ENCODE data around the gene CABYR.

CABYR gene, protein sequence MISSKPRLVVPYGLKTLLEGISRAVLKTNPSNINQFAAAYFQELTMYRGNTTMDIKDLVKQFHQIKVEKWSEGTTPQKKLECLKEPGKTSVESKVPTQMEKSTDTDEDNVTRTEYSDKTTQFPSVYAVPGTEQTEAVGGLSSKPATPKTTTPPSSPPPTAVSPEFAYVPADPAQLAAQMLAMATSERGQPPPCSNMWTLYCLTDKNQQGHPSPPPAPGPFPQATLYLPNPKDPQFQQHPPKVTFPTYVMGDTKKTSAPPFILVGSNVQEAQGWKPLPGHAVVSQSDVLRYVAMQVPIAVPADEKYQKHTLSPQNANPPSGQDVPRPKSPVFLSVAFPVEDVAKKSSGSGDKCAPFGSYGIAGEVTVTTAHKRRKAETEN

DNA sequence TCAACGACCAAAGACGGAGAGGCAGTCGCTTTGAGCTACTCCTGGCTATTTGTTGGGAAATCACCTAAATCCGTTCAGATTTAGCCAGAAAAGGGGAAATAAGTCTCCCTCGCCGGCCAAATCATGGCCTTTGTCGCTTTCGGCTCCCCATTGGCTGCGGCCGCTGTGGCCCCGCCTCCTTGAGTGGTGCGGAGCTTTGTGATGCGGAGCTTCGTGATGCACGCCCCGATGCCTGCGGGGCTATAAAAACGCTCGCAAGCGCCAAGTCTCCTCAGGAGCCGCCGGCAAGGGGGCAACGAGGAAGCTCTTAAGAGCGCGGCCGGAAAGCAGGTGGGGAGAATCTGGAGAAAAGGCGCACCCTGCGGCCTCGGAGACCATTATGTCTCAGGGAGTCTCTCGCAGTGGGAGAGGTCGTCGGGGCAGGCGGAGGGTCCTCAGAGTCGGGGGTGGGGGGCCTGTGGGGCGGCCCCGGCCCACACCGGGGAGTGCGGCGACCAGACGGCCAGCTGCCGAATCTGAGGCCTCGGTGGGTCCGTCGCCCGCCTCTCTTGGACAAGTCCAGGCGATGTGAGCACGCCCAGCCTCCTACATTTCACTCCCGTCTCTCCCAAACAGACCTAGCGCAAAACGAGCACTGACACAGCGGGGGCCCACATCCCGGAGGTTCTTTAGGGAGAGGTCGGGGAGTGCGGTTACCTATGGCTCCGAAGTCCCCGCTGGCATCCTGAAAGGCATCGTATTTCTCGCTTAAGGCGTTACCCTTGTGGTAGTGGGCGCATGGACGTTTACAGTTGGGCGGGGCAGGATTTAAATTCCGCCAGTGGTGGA is at the start of gene CABYR:
Gene CABYR, plus strand, starts transcription at position 274 of the 828 bp plus-strand sequence. CDS start 4,053 bp downstream, outside the sequence.
- peak; percentile 96 for DNase-seq

DNA sequence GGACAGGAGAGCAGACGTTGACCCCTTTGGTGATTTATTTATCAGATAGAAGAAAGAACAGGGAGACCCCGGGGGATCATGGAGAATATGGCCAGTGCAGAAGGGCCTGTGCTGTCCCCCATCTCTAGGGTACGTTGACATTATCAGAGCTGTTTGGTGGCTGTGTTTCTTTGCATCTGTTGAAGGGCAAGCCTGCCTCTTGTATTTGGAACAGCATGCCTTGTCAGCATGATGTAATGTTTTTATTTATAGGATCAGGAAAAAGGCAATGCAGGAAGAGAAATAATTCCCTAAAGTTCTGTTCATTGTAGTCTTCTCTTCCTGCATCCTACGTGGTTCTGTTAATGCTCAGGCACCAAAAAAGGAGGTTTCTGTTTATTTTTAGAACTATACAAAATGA is 49.8 kb upstream of the CABYR start:
- no peak for DNase-seq

DNA sequence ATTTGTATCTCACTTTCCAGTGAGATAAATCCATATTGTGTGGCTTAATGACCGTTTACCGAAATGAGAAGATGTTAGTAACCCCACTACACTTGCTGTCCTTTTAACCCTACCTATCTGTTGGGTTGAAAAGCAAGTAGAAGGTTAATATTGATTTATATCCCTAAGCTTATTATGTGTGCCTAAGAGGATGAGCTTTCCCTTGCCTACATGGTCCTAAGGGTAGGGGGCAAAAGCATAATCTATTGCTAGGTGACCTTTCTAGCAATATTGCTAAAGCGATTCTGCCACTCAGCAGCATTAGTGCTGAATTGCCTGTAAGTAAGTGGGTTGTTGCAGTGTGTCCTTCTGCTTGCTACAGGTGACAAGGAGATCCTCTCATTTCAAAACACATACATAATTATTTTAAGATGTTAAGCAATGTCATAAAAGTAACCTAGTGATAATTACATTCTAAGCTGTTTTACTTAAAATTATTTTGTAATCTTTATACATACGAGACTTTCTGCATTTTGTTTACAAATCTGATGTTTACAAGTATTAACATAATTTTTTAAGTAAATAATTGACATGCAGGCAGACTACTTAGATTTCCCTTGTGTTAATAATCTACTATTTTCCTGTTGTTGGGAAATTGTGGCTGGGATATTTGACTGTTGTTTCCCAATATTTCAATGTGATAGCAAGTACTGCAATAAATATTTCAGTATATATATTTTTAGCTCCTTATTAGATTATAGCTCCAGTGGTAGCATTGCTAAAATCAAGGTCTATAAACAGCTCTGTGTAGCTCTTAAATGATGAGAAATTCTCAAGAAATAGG is 49.1 kb upstream of the CABYR start:
- DNase-seq, result no peak

DNA sequence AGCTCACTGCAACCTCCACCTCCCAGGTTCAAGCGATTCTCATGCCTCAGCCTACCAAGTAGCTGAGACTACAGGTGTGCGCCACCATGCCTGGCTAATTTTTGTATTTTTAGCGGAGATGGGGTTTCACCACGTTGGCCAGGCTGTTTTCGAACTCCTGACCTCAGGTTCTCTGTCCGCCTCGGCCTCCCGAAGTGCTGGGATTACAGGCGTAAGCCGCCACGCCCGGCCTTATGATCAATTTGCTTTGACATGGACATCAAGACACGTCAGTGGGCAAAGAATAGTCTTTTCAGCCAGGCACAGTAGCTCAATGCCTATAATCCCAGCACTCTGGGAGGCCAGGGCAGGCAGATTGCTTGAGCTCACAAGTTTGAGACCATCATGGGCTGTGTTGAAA is 48.0 kb upstream of the CABYR start:
- no peak for DNase-seq

DNA sequence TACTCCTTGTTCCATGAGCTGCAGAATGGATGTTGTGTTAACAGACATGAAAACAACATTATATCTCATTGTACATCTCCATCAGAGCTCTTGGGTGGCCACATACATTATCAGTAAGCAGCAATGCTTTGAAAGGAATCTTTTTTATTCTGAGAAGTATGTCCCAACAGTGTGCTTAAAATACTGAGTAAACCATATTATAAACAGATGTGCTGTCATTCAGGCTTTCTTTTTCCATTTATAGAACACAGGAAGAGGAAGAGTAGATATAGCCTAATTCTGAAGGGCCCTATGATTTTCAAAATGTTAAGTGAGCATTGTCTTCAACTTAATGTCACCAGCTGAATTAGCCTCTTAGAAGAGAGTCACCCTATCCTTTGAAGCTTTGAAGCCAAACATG is 44.3 kb upstream of the CABYR start:
- no peak for DNase-seq

DNA sequence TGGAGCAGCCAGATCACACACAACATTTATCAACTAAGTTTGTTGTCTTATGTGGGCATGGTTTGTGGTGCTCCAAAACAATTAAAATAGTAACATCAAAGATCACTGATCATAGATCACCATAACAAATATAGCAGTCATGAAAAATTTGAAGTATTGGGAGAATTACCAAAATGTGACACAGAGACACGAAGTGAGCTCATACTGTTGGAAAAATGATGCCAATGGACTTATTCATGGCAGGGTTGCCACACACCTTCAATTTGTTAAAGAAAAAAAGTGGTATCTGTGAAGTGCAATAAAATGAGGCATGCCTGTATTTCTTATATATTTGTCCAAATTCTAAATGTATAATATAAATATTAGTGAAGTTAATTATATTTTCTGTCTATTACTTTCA is 42.9 kb upstream of the CABYR start:
- DNase-seq, result no peak

DNA sequence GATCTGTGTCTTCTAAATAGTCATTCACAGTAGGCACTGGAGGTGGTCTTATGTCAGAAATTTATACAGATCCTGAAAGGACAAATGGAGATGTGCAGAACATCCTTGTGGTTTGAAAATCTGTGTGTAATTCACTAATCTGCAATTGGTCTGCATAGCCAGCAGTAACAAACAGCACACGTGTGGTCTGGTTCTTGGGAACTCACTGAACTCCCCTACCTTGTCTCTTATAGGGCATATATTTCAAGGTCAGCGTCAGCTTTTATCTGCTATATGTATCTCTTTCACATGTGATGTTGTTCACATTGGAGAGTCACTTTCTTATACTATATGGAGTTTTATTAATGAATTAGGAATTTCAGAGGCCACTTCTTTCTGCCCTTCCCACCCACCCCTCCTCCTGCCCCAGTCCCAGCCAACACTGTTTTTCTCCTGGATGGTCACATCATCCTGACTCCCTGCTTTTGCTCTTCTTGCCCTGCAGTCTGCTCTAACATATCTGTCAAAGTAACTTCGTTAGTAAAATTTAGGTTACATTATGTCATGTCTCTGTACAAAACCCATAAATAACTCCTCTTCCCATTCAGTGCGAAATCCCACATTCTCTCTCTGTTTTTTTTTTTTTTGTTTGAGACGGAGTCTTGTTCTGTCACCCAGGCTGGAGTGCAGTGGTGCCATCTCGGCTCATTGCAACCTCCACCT is 35.4 kb upstream of the CABYR start:
- DNase-seq, result no peak

DNA sequence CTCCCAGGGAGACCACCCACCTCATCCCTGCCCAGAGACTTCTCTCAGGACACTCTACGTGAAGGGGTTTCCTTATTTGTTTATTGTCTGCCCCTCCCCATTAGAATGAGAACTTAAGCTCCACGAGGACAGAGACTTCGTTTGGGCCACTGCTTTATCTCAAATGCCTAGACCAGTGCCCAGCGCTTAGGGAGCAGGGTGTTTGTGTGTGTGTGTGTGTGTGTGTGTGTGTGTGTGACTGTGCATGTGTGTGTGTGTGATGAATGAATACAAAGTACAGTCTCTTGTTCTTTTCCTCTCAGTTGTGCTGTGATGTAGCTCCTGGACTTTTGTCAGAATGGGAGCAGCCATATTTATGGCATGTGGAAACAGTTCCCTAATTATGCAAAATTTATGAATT is 34.4 kb upstream of the CABYR start:
- DNase-seq, result no peak

DNA sequence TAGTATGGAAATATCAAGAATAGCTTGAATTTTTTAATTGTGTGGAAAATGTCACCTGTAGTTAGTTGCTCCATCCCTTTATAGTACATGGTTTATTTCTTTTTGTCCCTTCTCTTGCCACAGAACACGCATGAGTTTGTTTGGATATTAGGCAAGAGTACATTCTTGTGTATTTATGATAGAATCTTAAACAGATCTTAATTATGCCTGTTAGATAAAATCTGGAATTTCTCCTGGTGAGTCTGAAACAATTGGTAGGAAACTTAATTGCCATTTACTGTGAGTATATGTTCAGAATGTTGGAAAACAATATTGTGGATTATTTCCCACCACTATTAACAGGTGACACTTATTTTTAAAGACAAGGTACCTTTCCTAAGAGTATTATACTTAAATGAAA is 30.2 kb upstream of the CABYR start:
- no peak for DNase-seq

DNA sequence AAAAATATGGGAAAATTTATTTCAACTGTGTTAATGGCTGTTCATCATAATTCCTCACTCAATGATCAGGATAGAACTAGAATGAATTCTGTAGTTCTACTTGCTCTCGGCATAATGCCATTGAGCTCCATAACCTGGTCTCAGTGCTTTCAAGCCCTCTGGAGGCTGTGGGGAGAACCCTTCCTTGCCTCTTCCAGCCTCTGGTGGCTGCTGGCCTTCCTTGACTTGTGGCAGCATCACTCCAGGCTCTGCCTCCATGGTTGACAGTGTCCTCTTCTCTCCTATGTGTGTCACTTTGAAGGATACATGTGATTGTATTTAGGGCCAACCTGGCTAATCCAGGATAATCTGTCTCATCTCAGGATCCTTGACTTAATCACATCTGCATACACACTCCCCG is 26.9 kb upstream of the CABYR start:
- DNase-seq, result no peak

DNA sequence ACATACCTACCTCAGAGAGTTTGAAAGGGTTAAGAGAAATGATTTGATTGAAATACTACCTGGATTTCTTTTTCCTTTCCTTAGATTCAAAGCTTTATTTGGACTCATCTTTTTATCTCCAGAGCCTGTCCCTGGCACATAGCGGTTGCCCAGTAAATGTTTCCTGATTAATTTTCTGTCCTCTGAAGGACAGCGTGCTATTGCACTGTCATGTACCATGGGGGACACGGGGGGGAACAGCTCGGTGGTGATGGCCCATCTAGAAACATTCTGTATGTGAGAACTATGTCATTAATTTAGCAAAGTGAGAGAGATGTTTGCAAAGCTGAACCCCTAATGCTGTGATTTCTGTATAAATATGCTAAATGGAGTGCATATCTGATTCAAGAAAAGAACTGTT is 26.4 kb upstream of the CABYR start:
- no peak for DNase-seq

DNA sequence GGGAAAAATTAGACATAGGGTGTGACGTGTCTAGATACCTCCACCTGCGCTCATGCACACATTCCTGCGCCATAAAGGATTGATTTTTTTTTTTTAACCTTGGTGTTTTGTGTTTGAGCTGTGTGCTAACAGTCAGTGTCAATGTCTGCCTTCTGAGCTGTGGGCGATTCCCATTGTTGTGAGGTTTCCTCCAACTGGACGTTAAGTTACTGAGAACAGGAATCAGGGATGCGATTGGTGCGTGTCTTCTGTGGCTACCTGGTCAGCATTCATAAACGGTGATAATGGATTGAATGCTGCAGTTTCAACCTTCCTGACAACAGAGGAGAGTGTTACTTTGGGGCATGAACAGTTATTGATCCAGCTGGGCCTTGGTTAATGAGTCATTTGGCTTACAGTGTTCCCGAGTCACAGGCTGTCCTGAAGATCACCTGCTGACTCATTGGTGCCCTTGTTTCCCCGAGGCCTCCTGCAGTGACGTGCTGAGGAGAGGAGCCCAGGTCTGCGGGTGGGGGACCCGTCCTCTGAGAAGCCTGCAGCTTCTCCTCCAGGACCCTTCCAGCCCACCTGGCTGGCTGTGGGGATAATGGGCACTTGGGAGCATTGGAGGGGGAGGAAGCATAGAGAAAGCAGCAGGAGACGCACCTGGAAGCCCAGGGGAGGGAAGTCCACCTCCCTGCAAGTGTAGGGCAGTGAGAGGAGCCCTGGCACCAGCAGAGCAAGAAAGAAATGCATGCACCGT is 25.8 kb upstream of the CABYR start:
- peak; percentile 40 for DNase-seq

DNA sequence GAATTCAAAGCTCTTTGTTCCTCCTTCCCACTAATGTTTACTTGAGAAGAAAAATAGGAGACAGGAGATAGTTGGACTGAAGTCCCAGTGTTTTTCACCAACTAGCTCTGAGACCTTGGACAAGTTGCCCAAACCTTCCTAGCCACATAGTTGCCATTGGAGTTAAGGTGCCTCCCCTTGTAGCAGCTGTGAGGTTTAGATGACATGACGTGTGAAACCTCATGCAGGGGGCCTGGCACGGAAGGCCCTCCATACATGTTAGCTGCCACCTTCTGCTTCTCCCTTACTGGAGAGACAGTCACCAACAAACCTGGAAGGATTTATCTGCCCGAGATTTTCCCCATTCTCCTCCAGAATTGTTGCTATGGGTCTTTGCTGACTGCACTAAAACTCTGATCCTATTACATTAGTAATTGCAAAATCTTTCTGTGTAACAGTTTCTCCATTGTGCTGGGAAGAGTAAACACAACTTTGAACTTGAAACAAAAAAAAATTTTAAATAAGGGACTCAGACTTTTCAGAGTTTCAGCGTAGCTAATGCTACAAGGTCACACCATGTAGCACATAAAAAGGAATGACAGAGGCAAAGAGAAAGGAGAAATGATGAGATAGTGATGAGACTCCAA is 23.8 kb upstream of the CABYR start:
- DNase-seq, result no peak

DNA sequence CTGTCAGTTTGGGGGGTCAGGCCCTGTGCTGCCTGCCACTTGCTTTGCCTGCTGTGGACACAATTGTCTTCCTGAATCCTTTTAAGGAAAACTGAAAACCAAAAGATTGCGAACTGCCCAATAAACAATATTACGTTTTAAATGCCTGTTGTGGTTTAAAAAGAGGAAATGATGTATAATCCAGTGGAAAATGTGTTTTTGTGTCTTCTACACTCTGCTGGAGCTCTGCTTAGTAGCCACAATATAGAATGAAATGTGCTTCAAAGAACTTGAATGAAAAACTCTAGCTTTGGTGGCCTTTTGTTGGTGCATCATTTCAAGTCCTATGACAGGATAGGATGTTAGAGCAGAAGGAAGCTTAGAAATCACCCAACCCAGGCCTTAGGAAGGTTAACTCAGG is 23.2 kb upstream of the CABYR start:
- DNase-seq, result no peak

DNA sequence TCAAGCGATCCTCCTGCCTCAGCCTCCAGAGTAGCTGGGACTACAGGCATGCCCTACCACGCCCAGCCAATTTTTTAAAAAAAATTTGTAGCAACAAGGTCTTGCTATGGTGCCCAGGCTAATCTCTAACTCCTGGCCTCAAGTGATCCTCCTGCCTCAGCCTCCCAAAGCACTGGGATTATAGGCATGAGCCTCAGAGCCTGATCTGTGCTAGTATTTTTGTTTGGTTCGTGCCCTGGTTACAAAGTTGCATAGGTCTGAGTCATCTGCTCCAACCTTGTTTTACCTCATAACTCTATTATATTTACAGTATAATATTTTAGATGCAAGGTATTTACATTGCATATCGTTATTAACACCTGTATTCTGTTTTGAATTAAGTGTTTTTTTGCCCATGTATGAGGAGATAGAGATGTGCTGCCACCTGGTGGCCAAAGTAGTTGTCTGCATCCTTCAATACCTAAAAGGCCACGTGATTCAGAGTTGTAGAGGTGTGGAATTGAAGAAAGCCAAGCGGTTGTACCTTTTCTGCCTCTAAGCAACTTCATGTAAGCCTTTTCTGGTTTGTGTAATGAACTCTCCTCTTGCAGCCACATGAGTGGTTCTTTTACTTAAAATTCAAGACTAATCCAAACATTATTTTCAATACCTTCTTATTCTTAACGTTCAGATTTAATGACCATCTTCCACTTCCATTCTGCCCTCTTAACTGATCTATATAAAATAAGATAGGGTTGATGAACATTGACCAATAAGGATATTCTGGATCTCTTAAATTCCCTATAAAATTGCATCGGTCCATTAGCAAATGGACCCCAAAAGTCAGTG is 19.9 kb upstream of the CABYR start:
- peak; percentile 84 for DNase-seq

DNA sequence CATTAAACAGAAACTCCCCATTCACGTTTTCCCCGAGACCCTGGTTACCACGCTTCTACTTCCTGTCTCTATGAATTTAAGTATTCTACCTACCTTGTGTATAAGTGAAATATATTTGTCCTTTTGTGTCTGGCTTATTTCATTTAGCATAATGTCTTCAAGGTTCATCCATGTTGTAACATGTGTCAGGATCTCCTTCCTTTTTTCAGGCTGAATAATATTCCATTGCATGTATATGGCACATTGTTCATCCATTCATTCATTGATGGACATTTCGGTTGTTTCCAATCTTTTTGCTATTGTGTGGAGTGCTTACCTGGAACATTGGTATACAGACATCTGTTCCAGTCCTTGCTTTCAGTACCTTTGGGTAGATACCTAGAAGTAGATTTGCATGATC is 18.2 kb upstream of the CABYR start:
- no peak for DNase-seq

DNA sequence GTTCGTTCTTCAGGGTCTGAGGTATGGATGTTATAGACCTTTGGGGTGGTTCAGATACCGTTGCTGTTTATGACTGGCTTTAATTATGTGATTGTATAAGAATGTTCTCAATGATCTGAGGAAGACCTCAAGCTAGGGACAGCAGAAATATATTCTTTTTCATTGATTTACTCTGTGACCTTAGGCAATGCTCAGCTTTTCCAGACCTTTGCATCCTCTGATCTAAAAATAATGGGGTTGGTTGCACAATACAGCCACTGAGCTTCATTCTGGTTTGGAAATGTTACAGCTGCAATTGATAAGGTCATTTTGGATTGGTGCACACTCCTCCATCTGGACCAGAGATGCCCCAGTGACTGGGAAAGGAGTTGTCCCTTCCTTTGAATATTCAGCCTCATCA is 17.2 kb upstream of the CABYR start:
- no peak for DNase-seq

DNA sequence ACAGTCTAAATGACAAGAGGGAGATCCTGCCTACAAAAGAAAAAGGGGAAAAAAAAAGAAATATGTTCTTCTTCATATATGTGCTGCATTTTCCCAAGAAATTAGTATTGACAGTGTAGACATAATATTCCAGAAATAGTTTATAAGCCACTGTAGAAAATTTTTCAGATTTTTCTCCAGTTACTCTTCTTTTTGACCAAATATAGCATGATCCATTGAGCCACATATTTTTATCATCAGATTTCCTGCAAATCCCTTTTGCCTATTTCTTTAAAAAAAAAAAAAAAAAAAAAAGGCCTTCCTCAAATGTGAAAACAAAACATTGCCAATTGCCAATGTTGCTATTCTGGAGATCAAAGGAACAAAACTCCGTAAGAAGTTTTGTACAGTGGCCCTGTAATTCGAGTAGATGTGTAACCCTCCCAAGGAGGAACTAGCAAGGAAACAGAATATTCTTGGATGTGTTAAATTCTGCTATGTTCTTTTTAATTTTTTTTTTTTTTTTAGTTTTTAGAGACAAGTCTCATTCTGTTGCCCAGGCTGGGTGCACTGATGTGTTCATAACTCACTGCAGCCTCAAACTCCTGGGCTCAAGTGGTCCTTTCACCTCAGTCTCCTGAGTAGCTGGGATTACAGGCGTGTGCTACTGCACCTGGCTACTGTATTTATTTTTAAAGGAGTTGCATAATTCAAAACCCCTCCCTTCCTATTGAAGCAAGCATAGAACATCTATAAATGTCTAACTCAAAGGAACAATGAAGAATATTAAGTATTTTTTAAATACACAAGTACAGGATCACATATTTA is 12.5 kb upstream of the CABYR start:
- DNase-seq, result no peak

DNA sequence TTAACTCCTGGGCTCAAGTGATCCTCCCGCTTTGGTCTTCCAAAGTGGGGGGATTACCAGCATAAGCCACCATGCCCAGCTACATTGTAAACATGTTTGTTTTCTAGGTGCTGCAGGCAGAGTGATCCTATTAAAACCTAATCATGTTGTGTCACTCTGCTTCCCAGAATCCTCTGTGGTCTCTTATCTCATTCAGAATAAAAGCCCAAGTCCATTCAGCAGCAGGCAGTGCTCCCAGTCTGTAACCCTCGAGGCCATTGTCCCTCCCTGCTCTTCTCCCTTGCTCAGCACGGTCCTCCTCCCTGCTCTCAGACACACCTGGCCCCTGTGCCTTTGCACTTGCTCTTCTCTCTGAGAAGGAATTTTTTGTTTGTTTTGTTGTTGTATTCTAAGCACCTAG is 11.1 kb upstream of the CABYR start:
- no peak for DNase-seq

DNA sequence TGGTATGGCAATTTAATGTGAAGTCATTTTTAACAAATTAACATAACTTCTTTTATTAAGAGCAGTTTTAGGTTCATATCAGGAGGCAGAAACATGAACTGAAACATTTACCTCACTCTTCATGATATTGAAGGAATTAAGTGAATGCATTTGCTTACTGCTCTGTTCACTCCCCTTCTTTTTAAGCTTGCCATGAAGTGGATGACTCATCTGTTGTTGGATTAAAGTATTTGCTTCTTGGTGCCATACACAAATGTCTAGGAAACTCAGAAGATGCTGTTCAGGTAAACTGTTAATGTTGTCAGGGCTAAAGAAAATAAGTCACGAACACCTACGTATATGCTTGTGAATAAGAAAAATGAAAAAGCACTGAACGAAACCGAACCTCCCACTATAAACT is 10.2 kb upstream of the CABYR start:
- no peak for DNase-seq

Data from COR-L47 (cell line).